NCI-H82 treated with DMSO at 0.1 percent for 48 hours (cell line): ENCODE measurements around the gene EHMT1.
"Not testable (repeated sequence)": the region's sequence is repeated elsewhere in the genome, so short reads cannot be mapped to it uniquely, and the experiment has no call there.

Experiments used
- DNase-seq: peaks from one replicate; lab custom pipeline; 2025; ENCODE audit not compliant: unreplicated experiment; lab: John Stamatoyannopoulos, UW

Gene EHMT1

DNA sequence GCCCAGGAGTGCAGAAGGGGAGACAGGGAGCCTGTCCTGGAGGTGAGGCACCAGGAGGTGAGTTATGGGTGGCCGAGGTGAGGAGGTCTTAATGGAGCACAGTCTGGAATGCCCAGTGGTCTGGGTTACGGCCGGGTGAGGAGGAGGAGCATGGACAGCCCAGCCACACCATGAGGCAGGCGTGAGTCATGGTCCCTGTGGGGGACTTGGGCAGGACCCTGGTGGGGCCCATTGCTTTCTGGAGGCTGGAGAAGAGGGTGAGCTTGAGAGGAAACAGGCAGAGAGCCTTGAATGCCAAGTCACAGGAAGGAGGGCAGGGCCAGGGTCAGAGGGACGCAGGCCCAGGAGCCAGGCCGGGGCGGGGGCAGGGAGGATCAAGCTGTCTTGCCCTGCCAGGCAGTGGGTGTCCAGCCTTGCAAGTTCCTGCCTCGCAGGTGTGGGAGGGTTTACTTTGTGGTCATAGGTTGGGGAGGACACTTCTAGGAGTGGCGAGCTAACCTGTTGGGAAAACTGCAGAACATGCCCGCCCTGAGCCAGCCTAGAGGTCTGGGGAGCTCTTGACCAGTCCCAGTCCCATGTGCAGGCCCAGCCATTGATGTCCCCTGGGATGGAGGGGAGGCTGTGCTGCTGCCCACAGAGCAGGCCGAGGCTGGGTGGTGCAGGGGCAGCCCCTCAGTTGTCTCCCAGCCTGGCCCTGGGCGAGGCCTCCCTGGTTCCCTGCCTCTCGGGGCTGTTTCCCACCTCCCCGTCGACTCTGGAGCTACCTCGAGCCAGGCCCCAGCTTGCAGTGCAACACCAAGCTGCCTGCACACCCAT lies 261.6 kb downstream of the EHMT1 start:
- DNase-seq = no peak

- DNase-seq = no peak
Measured at GRCh38 chr9:137880976-137881530, 262.2 kb downstream of the EHMT1 start.

DNA sequence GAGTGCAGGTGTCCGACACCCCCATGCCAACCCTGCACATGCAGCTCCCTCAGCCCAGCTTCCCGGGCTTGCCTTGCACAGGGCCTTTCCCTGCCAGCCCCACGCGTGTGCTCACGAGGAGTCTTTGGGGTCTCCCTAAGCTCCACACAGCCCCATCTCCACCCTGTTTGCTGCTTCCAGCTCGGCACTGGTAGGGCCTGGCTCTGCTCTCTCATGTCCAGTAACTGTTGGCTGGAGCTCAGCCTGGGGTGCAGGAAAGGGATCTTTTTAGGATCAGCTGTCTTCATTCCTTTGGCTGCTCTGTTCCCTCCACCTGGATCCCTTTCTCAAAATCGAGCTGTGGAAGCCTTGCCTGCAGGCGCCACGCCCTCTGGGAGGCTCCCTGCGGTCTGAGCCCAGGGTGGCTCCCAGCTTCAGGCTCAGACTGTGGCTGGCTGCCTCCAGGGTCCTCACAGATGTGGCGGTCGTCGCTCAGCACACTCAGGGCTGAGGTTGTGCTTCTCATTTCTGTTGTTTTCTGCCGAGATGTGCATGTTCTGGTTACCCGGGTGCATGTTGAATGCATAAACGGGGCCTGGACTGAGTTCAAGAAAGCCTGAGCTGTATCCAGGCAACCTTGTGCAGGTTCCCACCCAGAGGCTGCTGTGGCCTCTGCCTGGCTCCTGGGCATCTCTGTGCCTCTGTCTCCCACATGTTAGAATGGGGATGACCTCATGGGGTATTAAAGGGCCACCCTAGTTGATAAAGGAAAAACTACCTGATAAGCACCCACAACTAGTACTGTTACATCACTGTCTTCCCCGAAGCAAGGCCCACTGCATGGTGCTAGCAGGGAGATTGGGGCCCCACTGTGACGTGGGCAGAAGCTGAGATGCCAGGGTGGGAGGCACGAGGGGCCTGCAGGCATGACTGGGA lies 263.0 kb downstream of the EHMT1 start:
- DNase-seq = no peak

DNA sequence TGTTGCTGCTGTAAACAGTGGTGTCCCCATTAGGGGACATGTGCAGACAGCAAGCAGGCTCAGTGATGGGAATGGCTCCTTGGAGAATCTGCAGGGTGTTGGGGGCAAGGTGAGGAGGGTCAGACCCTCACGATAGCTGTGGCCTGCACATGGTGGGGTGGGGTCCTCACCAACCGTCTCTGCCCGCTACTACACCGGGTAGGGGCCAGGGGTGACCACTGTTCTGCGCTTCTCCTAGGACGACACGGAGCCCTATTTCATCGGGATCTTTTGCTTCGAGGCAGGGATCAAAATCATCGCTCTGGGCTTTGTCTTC lies 263.7 kb downstream of the EHMT1 start:
- DNase-seq = no peak

- DNase-seq = not testable (repeated sequence)
Measured at GRCh38 chr9:137883977-137884376, 265.2 kb downstream of the EHMT1 start.

DNA sequence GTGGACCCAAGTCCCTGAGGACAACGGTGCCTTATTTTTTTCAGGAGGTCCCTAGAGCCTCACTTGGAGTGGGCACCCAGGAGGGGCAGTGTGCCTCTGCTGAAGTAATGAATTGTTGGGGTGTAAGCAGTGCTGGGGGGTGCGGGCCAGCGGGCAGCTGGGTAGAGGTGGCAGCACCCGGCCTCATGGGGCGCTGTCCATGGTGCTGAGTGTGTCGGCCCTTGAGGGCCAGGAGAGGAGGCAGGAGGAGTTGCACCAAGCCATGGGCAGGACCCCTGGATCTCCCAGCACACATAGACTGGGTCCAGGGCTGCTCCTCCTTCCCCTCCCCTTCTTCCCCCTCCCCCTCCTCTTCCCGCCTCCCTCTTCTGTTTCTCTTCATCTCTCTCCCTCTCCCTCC lies 265.7 kb downstream of the EHMT1 start:
- not testable (repeated sequence) for DNase-seq

GRCh38 chr9:137885121-137885520 lies 266.3 kb downstream of the EHMT1 start:
- DNase-seq = not testable (repeated sequence)
